Measurements from ENCODE around the gene DNAJB12. TPM values are rescaled to one million over a fixed set of nuclear protein-coding genes. Genes with fewer than 3 reads are reported as not detected.

DNAJB12 gene
- total RNA-seq, 1 donor from 2014 or later = 20.5 TPM

- DNase-seq (ENCODE audit: low spot score) = no peak
- no peak overlapping the region for H3K4me3 Mint-ChIP-seq (ENCODE audit: unreplicated experiment)
- no peak for TF ChIP-seq CTCF (IDR thresholded peaks at IDR 0.05; ENCODE audit: unreplicated experiment)
- H3K27ac Mint-ChIP-seq (ENCODE audit: unreplicated experiment) = no peak overlapping the region
- H3K36me3 Mint-ChIP-seq (ENCODE audit: low read depth, unreplicated experiment) = peaks cover 21% of the 10 kb centered on the region
- H3K4me1 Mint-ChIP-seq (ENCODE audit: unreplicated experiment) = peaks cover 6% of the 10 kb centered on the region
- no peaks in the 10 kb centered on the region for H3K9me3 Mint-ChIP-seq (ENCODE audit: unreplicated experiment)
- H3K27me3 Mint-ChIP-seq (ENCODE audit: unreplicated experiment) = no peaks in the 10 kb centered on the region
Measured at GRCh38 chr10:72338180-72338579, 16.5 kb downstream of the DNAJB12 start.

GRCh38 chr10:72337722-72338121 lies 17.0 kb downstream of the DNAJB12 start:
- Mint-ChIP-seq H3K4me1 (ENCODE audit: unreplicated experiment) (peaks cover 9% of the 10 kb centered on the region), H3K9me3 (ENCODE audit: unreplicated experiment) (no peaks in the 10 kb centered on the region), H3K4me3 (ENCODE audit: unreplicated experiment) (peak overlapping the region; percentile 77), H3K27ac (ENCODE audit: unreplicated experiment) (no peak overlapping the region), H3K27me3 (ENCODE audit: unreplicated experiment) (no peaks in the 10 kb centered on the region), H3K36me3 (ENCODE audit: low read depth, unreplicated experiment) (peaks cover 21% of the 10 kb centered on the region)
- TF ChIP-seq CTCF (IDR thresholded peaks at IDR 0.05; ENCODE audit: unreplicated experiment) = no peak
- DNase-seq (ENCODE audit: low spot score) = no peak

- TF ChIP-seq CTCF (IDR thresholded peaks at IDR 0.05; ENCODE audit: unreplicated experiment) = peak; percentile 93
- H3K36me3 Mint-ChIP-seq (ENCODE audit: low read depth, unreplicated experiment) = peaks cover 21% of the 10 kb centered on the region
- peak; percentile 79 for DNase-seq (ENCODE audit: low spot score)
- peaks cover 10% of the 10 kb centered on the region for H3K4me1 Mint-ChIP-seq (ENCODE audit: unreplicated experiment)
- H3K27me3 Mint-ChIP-seq (ENCODE audit: unreplicated experiment) = no peaks in the 10 kb centered on the region
- H3K27ac Mint-ChIP-seq (ENCODE audit: unreplicated experiment) = no peak overlapping the region
- H3K4me3 Mint-ChIP-seq (ENCODE audit: unreplicated experiment) = peak overlapping the region; percentile 28
- no peaks in the 10 kb centered on the region for H3K9me3 Mint-ChIP-seq (ENCODE audit: unreplicated experiment)
Measured at GRCh38 chr10:72337039-72337629, 17.6 kb downstream of the DNAJB12 start.

GRCh38 chr10:72336259-72337038 lies 18.3 kb downstream of the DNAJB12 start:
- no peaks in the 10 kb centered on the region for H3K9me3 Mint-ChIP-seq (ENCODE audit: unreplicated experiment)
- peaks cover 2% of the 10 kb centered on the region for H3K27me3 Mint-ChIP-seq (ENCODE audit: unreplicated experiment)
- H3K4me1 Mint-ChIP-seq (ENCODE audit: unreplicated experiment) = peaks cover 14% of the 10 kb centered on the region
- no peak for TF ChIP-seq CTCF (IDR thresholded peaks at IDR 0.05; ENCODE audit: unreplicated experiment)
- no peak overlapping the region for H3K27ac Mint-ChIP-seq (ENCODE audit: unreplicated experiment)
- no peak for DNase-seq (ENCODE audit: low spot score)
- peak overlapping the region; percentile 69 for H3K4me3 Mint-ChIP-seq (ENCODE audit: unreplicated experiment)
- peaks cover 17% of the 10 kb centered on the region for H3K36me3 Mint-ChIP-seq (ENCODE audit: low read depth, unreplicated experiment)
